ENCODE results near the gene MAST4. TPM values are rescaled to one million over a fixed set of nuclear protein-coding genes. Genes with fewer than 3 reads are reported as not detected.
A peak's percentile ranks its signal among the peaks of the same experiment; 100 is the strongest.

The MAST4 gene
- total RNA-seq, 1 experiment from 2014 or later, result 3.3 TPM

DNA sequence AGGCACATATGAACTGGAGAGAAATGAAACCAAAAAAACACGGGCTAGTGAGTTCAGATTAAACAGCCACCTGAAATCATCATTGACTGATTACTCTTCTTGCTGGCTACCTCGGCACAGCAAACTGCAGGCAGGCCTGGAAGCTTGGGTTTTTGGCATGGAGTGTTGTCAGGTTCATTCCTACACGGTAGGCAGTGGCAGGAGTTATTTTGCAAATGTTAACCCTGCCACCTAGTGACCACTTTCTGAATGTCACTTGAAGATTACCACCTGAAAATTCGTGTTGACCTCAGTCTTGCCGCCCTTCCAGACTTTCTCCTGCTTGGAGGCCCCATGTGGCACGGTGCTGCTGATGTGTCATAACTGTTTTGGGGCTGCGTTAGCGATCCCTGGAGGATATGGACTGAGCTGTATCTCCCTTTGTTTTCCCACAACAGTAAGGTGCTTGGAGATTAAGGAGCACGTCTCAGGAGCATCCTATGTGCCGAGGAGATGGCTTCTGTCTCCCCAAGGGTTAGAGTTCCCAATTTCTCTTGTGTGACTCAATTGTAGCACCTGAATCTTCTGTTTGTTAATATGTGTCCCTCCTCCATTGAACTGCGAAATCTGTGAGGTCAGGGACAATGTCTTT is 613.1 kb downstream of the MAST4 start:
- peaks cover 7% of the 10 kb centered on the region for H3K27me3 ChIP-seq
- no peaks in the 10 kb centered on the region for H3K4me1 ChIP-seq
- H3K9me3 ChIP-seq (replicated peaks), result no peaks in the 10 kb centered on the region
- H3K27ac ChIP-seq, result no peak overlapping the region
- H3K4me3 ChIP-seq, result no peak overlapping the region
- no peaks in the 10 kb centered on the region for H3K36me3 ChIP-seq
- peak; percentile 51 to 80 for DNase-seq

DNA sequence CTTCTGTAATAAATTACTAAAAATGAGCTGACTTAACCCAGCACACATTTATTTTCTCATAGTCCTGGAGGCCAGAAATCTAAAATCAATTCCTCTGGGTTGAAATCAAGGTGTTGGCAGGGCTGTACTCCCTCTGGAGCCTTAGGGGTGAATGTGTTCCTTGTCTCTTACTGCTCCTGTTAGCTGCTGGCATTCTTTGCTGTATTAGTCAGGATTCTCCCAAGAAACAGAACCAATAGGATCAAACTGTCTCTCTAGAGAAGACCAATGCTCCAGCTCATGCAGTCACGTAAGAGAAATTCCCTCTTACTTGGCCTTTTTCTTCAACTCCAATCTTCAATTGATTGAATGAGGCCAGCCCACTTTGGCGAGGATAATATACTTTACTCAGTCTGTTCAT is 615.7 kb downstream of the MAST4 start:
- H3K27me3 ChIP-seq, result peaks cover 4% of the 10 kb centered on the region; the same call in 1 of the 2 replicates
- H3K9me3 ChIP-seq (replicated peaks), result no peaks in the 10 kb centered on the region
- H3K4me1 ChIP-seq, result peaks cover 7% of the 10 kb centered on the region; the same call in 1 of the 2 replicates
- no peak for DNase-seq
- H3K4me3 ChIP-seq, result no peak overlapping the region
- no peaks in the 10 kb centered on the region for H3K36me3 ChIP-seq
- H3K27ac ChIP-seq, result no peak overlapping the region

- DNase-seq, result no peak
Measured at GRCh38 chr5:67214036-67214435, 617.8 kb downstream of the MAST4 start.

GRCh38 chr5:67214707-67215447 is 618.7 kb downstream of the MAST4 start:
- Histone ChIP-seq H3K4me1 (peaks cover 7% of the 10 kb centered on the region; the same call in 1 of the 2 replicates), H3K27me3 (no peaks in the 10 kb centered on the region), H3K27ac (no peak overlapping the region), H3K4me3 (no peak overlapping the region), H3K9me3 (replicated peaks) (no peaks in the 10 kb centered on the region), H3K36me3 (no peaks in the 10 kb centered on the region)
- DNase-seq, result peak in 1 of 2 experiments; percentile 31

More at GRCh38 chr5:67214036-67214435, 617.8 kb downstream of the MAST4 start:
- Histone ChIP-seq H3K27me3 (no peaks in the 10 kb centered on the region), H3K4me1 (peaks cover 7% of the 10 kb centered on the region; the same call in 1 of the 2 replicates), H3K4me3 (no peak overlapping the region), H3K27ac (no peak overlapping the region), H3K36me3 (no peaks in the 10 kb centered on the region), H3K9me3 (replicated peaks) (no peaks in the 10 kb centered on the region)

DNA sequence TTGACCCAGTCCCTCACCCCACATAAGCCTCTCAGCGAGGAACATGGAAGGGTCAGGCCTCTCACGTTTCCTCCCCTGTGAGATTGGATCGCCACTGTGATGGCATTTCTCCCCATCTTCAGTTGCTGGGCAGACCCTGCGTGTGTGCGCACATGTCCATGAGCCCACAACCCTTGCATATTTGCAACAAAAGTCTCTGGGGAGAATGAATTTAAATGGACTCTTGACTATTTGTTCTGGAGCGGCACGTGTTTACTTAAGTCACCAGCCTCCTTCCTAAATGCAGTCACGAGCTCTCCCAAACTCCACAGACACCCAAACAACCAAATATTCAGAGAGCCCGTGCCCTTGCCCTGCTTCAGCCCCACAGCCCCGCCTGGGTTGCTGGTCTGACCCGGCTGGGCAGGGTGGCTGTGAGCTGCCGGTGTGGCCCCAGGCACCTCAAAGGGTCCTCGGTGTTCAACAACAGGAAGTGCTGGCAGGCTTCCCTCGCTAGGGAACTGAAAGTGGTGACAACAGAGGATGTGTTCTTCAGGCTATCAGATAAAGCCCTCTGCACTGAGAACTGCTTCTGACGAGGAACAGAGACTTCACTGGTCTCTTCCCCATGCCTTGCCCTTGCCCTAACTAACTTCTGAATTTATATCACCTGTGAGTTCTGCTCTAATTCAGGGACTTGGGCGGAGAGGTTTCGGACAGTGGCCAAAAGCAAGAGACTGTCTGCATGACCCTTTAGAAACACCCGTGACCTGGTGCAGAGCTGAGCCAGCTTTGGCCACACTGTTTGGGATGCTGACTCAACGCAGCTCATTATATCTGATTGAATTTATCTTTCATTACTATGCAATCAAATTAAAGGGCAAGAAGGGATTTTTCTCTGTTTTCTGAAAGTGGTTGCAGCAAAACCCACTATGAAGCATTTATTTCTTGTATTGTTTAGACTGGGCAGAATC is 619.6 kb downstream of the MAST4 start:
- no peaks in the 10 kb centered on the region for H3K36me3 ChIP-seq
- DNase-seq, result peak in 1 of 2 experiments; percentile 36
- H3K4me1 ChIP-seq, result peaks cover 7% of the 10 kb centered on the region; the same call in 1 of the 2 replicates
- H3K4me3 ChIP-seq, result peak overlapping the region; percentile 12; the same call in 1 of the 2 replicates
- H3K9me3 ChIP-seq (replicated peaks), result no peaks in the 10 kb centered on the region
- no peaks in the 10 kb centered on the region for H3K27me3 ChIP-seq
- no peak overlapping the region for H3K27ac ChIP-seq

DNA sequence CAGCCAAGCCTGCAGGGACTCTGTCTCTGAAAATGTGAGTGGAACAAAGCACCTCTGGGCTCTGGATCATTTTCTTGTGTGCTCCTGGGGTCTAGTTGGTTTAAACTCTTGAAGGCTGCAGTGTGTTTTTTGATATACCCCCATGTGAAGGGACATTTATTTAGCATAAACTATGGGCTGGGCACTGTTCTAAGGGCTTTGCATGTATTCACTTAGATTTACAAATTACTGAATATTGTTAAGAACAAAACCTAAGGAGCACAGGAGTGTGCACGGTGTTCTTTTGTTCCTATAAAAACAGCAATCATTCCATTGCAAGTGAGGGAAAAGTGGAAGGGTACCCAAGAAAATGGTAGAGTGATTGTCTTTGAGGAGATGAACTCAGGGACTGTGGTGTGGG is 620.4 kb downstream of the MAST4 start:
- Histone ChIP-seq H3K27ac (no peak overlapping the region), H3K4me3 (no peak overlapping the region), H3K9me3 (replicated peaks) (no peaks in the 10 kb centered on the region), H3K27me3 (no peaks in the 10 kb centered on the region), H3K36me3 (no peaks in the 10 kb centered on the region), H3K4me1 (peaks cover 7% of the 10 kb centered on the region; the same call in 1 of the 2 replicates)
- DNase-seq, result no peak

Data from SJCRH30 (cell line).